Measurements from ENCODE around the gene DXO. TPM values are rescaled to one million over a fixed set of nuclear protein-coding genes. Genes with fewer than 3 reads are reported as not detected.
A peak's percentile ranks its signal among the peaks of the same experiment; 100 is the strongest.

Gene DXO
- total RNA-seq, 1 donor from 2014 or later, result 28.9 TPM

GRCh38 chr6:31970604-31971271, 1.2 kb downstream of the DXO start:
- Mint-ChIP-seq H3K27ac (peak overlapping the region; percentile 100), H3K36me3 (peaks cover 18% of the 10 kb centered on the region), H3K4me3 (peak overlapping the region; percentile 98), H3K4me1 (ENCODE audit: unreplicated experiment) (peaks cover 16% of the 10 kb centered on the region), H3K27me3 (no peaks in the 10 kb centered on the region), H3K9me3 (no peaks in the 10 kb centered on the region)
- no peak for DNase-seq (ENCODE audit: extremely low spot score, unreplicated experiment)
- no peak for TF ChIP-seq CTCF (conservative IDR thresholded peaks at IDR 0.05)

GRCh38 chr6:31969712-31970603, 2.0 kb downstream of the DXO start:
- peaks cover 18% of the 10 kb centered on the region for H3K36me3 Mint-ChIP-seq
- no peaks in the 10 kb centered on the region for H3K27me3 Mint-ChIP-seq
- H3K4me3 Mint-ChIP-seq, result peak overlapping the region; percentile 80
- peaks cover 16% of the 10 kb centered on the region for H3K4me1 Mint-ChIP-seq (ENCODE audit: unreplicated experiment)
- TF ChIP-seq CTCF (conservative IDR thresholded peaks at IDR 0.05), result no peak
- H3K27ac Mint-ChIP-seq, result peak overlapping the region; percentile 100
- no peaks in the 10 kb centered on the region for H3K9me3 Mint-ChIP-seq
- no peak for DNase-seq (ENCODE audit: extremely low spot score, unreplicated experiment)

GRCh38 chr6:31968791-31969711, 2.9 kb downstream of the DXO start:
- peaks cover 16% of the 10 kb centered on the region for H3K4me1 Mint-ChIP-seq (ENCODE audit: unreplicated experiment)
- H3K4me3 Mint-ChIP-seq, result peak overlapping the region; percentile 80
- peak overlapping the region; percentile 100 for H3K27ac Mint-ChIP-seq
- TF ChIP-seq CTCF (conservative IDR thresholded peaks at IDR 0.05), result no peak
- peaks cover 14% of the 10 kb centered on the region for H3K36me3 Mint-ChIP-seq
- no peak for DNase-seq (ENCODE audit: extremely low spot score, unreplicated experiment)
- H3K27me3 Mint-ChIP-seq, result no peaks in the 10 kb centered on the region
- no peaks in the 10 kb centered on the region for H3K9me3 Mint-ChIP-seq

GRCh38 chr6:31968326-31968725, 3.6 kb downstream of the DXO start:
- no peak overlapping the region for H3K4me3 Mint-ChIP-seq
- H3K27me3 Mint-ChIP-seq, result no peaks in the 10 kb centered on the region
- H3K27ac Mint-ChIP-seq, result peak overlapping the region; percentile 59
- no peaks in the 10 kb centered on the region for H3K9me3 Mint-ChIP-seq
- H3K4me1 Mint-ChIP-seq (ENCODE audit: unreplicated experiment), result peaks cover 15% of the 10 kb centered on the region
- DNase-seq (ENCODE audit: extremely low spot score, unreplicated experiment), result no peak
- H3K36me3 Mint-ChIP-seq, result peaks cover 13% of the 10 kb centered on the region
- no peak for TF ChIP-seq CTCF (conservative IDR thresholded peaks at IDR 0.05)

GRCh38 chr6:31967926-31968320, 4.0 kb downstream of the DXO start:
- Mint-ChIP-seq H3K9me3 (no peaks in the 10 kb centered on the region), H3K27me3 (no peaks in the 10 kb centered on the region), H3K4me3 (no peak overlapping the region), H3K27ac (peak overlapping the region; percentile 59), H3K36me3 (peaks cover 9% of the 10 kb centered on the region), H3K4me1 (ENCODE audit: unreplicated experiment) (peaks cover 11% of the 10 kb centered on the region)
- no peak for TF ChIP-seq CTCF (conservative IDR thresholded peaks at IDR 0.05)
- DNase-seq (ENCODE audit: extremely low spot score, unreplicated experiment), result no peak
